Right ventricle myocardium superior (tissue), 1 donor: ENCODE measurements around the gene KRT33B. TPM values are rescaled to one million over a fixed set of nuclear protein-coding genes. Genes with fewer than 3 reads are reported as not detected.

Experiments
- ATAC-seq: fragments of 200-7000 bp; cut with Tn5 transposase; one replicate; pipeline ENCODE4 v1.9.1; 2020; ENCODE audit warnings: mild to moderate bottlenecking; ENCODE audit not compliant: poor library complexity
- DNase-seq: peaks from one replicate; pipeline ENCODE4 v3.0.0-alpha.2; 2020
- intact Hi-C: fragments of 100-400 bp; cut with DNase I; formaldehyde crosslinking; loops from one replicate; pipeline ENCODE4 v1.11.2; 2022
- long read RNA-seq: library from polyadenylated mRNA; unstranded; transcript quantifications from one replicate; pipeline ENCODE4 v2.0.0, GENCODE V29; 2021
- total RNA-seq: library from RNA; stranded (reverse); fragmentation: NEBNext Ultra II Directional; extraction: Animal tissue kit (Norgen Biotek cat#: 25700); gene quantifications from one replicate; pipeline ENCODE4 v1.2.1, GENCODE V29; 2021
- donor health status: DM: no; HTN: yes; CAD: no; lungs with severe emphysema.

The KRT33B gene
- total RNA-seq = not detected
- long read RNA-seq = 0 reads

- no peak for DNase-seq
- no peak for ATAC-seq
- intact Hi-C loops = no loop called here
These were observed at the start of gene KRT33B for GRCh38 chr17:41369713-41370112. Gene KRT33B (minus strand): TSS chr17:41369813. CDS start chr17:41369750, 63 bp downstream.

- no peak for ATAC-seq
- DNase-seq = no peak
- intact Hi-C loops = no loop called here
These were observed 48.7 kb upstream of the KRT33B start for GRCh38 chr17:41418116-41418860.

GRCh38 chr17:41417576-41418015 lies 48.0 kb upstream of the KRT33B start:
- no peak for DNase-seq
- intact Hi-C loops = no loop called here
- ATAC-seq = no peak

GRCh38 chr17:41417127-41417526 lies 47.5 kb upstream of the KRT33B start:
- intact Hi-C loops = no loop called here
- DNase-seq (no peak), ATAC-seq (no peak)

GRCh38 chr17:41416479-41416878 lies 46.9 kb upstream of the KRT33B start:
- ATAC-seq (no peak), DNase-seq (no peak)
- intact Hi-C loops = no loop called here

- no peak for DNase-seq
- ATAC-seq = no peak
These were observed 46.3 kb upstream of the KRT33B start for GRCh38 chr17:41415833-41416335.

GRCh38 chr17:41415411-41415810 lies 45.8 kb upstream of the KRT33B start:
- intact Hi-C loops = no loop called here
- ATAC-seq (no peak), DNase-seq (no peak)

More at GRCh38 chr17:41415833-41416335, 46.3 kb upstream of the KRT33B start:
- intact Hi-C loops = no loop called here

GRCh38 chr17:41413982-41414381 lies 44.4 kb upstream of the KRT33B start:
- ATAC-seq (no peak), DNase-seq (no peak)
- intact Hi-C loops = no loop called here

GRCh38 chr17:41413353-41413957 lies 43.8 kb upstream of the KRT33B start:
- intact Hi-C loops = no loop called here
- ATAC-seq (no peak), DNase-seq (no peak)

- intact Hi-C loops = no loop called here
- DNase-seq (no peak), ATAC-seq (no peak)
These were observed 41.6 kb upstream of the KRT33B start for GRCh38 chr17:41411072-41411840.

GRCh38 chr17:41407226-41407625 lies 37.6 kb upstream of the KRT33B start:
- intact Hi-C loops = no loop called here
- ATAC-seq (no peak), DNase-seq (no peak)

- DNase-seq (no peak), ATAC-seq (no peak)
- intact Hi-C loops = no loop called here
These were observed 36.6 kb upstream of the KRT33B start for GRCh38 chr17:41406205-41406604.

GRCh38 chr17:41404024-41404671 lies 34.5 kb upstream of the KRT33B start:
- ATAC-seq (no peak), DNase-seq (no peak)
- intact Hi-C loops = no loop called here

- DNase-seq (no peak), ATAC-seq (no peak)
- intact Hi-C loops = no loop called here
These were observed 33.9 kb upstream of the KRT33B start for GRCh38 chr17:41403404-41404023.

- DNase-seq (no peak), ATAC-seq (no peak)
- intact Hi-C loops = no loop called here
These were observed 32.5 kb upstream of the KRT33B start for GRCh38 chr17:41402161-41402560.

GRCh38 chr17:41396996-41397660 lies 27.5 kb upstream of the KRT33B start, which contains the start of gene KRT31:
Gene KRT31 (minus strand): TSS chr17:41397608. CDS start chr17:41397539, 69 bp downstream.
- ATAC-seq (no peak), DNase-seq (no peak)
- intact Hi-C loops = no loop called here

- no peak for ATAC-seq
- DNase-seq = no peak
- intact Hi-C loops = no loop called here
These were observed 26.7 kb upstream of the KRT33B start for GRCh38 chr17:41396340-41396739.

GRCh38 chr17:41395611-41396010 lies 26.0 kb upstream of the KRT33B start:
- intact Hi-C loops = no loop called here
- DNase-seq (no peak), ATAC-seq (no peak)
